HL-60 (cell line): ENCODE results near the gene CERKL.
A peak's percentile ranks its signal among the peaks of the same experiment; 100 is the strongest.

Source experiments
- DNase-seq, 2 experiments: peaks; one replicate each; pipeline ENCODE4 v3.0.0-alpha.2; 2010 to 2020; ENCODE audit warnings: low read depth in 1 of 2, low spot score in 1 of 2
- H3K27ac ChIP-seq: fragments of 250-450 bp; sonication (Bioruptor Pico); replicated peaks from 2 replicates; pipeline ENCODE4 v1.5.1; 2020; ENCODE audit warnings: mild to moderate bottlenecking, moderate library complexity
- H3K27me3 ChIP-seq: fragments of 250-450 bp; sonication (Bioruptor Pico); 2 replicates; pipeline ENCODE4 v1.5.1; 2021; ENCODE audit warnings: mild to moderate bottlenecking, moderate library complexity; ENCODE audit not compliant: insufficient read depth, poor library complexity, severe bottlenecking
- H3K4me3 ChIP-seq: replicated peaks from 2 replicates; pipeline ENCODE4 v1.5.1; 2011; ENCODE audit warnings: mild to moderate bottlenecking, control low read depth, low read length; ENCODE audit not compliant: insufficient read depth
- CTCF ChIP-seq: IDR thresholded peaks from one replicate; pipeline ENCODE4 v1.5.1; 2011; ENCODE audit warnings: low read length, control low read depth, inconsistent platforms; ENCODE audit not compliant: insufficient read depth
- GABPA ChIP-seq: IDR thresholded peaks from 2 replicates; pipeline ENCODE4 v1.6.1; 2012; ENCODE audit warnings: low read depth
- POLR2AphosphoS5 ChIP-seq: IDR thresholded peaks from 2 replicates; pipeline ENCODE4 v1.6.1; 2012; ENCODE audit warnings: low read depth
- REST ChIP-seq: IDR thresholded peaks from 2 replicates; pipeline ENCODE4 v1.6.1; 2012; ENCODE audit warnings: low read depth; ENCODE audit not compliant: insufficient replicate concordance
- SPI1 ChIP-seq: IDR thresholded peaks from 2 replicates; pipeline ENCODE4 v1.6.1; 2012; ENCODE audit warnings: low read depth, mild to moderate bottlenecking, borderline replicate concordance

The CERKL gene

GRCh38 chr2:181570833-181571661, 85.9 kb downstream of the CERKL start:
- Histone ChIP-seq H3K4me3 (no peak overlapping the region), H3K27me3 (no peaks in the 10 kb centered on the region), H3K27ac (no peak overlapping the region)
- no peak for DNase-seq
- peak; percentile 2 for TF ChIP-seq CTCF
- no peak for TF ChIP-seq REST
- no peak for TF ChIP-seq POLR2AphosphoS5
- TF ChIP-seq GABPA = no peak

- no peak overlapping the region for H3K4me3 ChIP-seq
- H3K27me3 ChIP-seq = no peaks in the 10 kb centered on the region
- no peak overlapping the region for H3K27ac ChIP-seq
- TF ChIP-seq SPI1 = no peak
- no peak for TF ChIP-seq CTCF
- DNase-seq = no peak
Observed at GRCh38 chr2:181570059-181570458, 86.8 kb downstream of the CERKL start.

- no peak for TF ChIP-seq CTCF
- TF ChIP-seq SPI1 = no peak
- TF ChIP-seq POLR2AphosphoS5 = no peak
- TF ChIP-seq REST = no peak
- TF ChIP-seq GABPA = no peak
- H3K4me3 ChIP-seq = no peak overlapping the region
- no peaks in the 10 kb centered on the region for H3K27me3 ChIP-seq
- DNase-seq = no peak
- H3K27ac ChIP-seq = no peak overlapping the region
Observed at GRCh38 chr2:181566334-181567032, 90.4 kb downstream of the CERKL start.
